GM21423 (cell line): ENCODE measurements around the gene C5orf15.
"Not testable (repeated sequence)": the region's sequence is repeated elsewhere in the genome, so short reads cannot be mapped to it uniquely, and the experiment has no call there.

Experiments
- ATAC-seq: cut with Tn5 transposase; IDR thresholded peaks from one replicate; pipeline ENCODE4 v1.9.1; 2021; ENCODE audit warnings: mild to moderate bottlenecking, moderate library complexity; ENCODE audit not compliant: unreplicated experiment

C5orf15 gene

DNA sequence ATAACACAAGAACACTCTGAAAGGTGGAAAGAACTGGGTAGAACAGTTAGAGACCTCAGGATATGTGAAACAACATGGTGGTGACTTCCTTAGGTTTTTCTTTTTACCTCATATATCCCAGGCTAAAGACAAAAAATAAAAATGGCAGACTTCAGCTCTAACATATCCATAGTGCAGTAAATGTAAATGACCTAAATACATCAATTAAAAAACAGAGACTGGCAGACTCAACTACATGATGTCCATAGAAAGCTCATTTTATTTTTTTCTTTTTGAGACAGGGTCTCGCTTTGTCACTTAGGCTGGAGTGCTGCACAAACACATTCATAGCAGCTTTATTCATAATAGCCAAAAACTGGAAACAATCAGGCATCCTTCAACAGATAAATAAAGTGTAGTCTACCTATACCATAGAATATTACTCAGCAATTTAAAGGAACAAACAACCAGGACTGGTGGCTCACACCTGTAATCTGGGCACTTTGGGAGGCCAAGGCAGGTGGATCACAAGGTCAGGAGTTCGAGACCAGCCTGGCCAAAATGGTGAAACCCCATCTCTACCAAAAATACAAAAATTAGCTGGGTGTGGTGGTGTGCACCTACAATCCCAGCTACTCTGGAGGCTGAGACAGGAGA, 4.8 kb downstream of the C5orf15 start:
- ATAC-seq = no peak

DNA sequence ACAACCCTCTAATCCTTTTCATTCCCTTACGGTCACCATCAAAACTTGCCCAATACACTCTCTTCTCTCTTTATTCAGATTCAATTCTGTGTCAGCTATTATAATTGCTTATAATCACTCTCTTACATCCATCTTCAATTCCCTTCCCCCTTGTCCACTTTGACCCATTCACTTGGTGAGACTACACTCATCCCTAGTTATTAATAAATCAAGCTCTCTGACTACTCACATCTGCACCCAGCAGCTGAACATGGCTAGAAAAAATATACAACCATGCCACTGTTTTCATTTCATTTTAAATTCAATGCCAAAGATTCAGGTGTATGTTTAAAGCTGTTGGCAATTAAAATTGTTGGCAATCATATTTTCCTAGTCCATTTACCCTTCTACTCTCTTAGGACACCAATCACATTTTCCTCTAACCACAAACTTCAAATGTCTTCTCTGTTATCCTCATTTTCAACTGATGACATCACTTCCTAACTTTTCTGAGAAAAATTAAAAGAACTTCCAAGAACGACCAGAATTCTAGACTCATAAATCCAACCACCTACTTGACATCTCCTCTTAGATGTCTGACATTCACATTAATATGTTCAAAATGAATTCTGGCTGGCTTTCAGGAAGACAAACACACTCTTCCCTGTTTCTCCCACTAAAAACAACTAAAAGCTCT, 5.5 kb downstream of the C5orf15 start:
- no peak for ATAC-seq

DNA sequence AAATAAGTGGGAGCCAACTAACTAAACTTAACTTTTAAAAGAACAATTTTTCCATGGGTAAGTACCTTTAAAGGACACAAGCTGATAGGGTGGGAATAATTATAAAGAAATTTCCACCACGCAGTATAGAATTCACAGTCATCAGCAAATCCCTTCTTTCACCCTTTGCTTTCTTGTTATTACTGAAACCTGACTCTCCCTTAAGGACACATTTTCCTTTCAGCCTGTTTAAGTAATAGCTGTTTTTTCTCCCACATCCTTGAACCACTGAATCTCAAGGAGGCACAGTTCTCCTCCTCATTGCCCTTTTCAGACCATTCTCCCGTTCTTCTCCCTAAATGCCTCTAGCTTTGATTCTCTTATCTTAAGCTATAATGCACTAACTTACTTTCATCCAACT, 6.3 kb downstream of the C5orf15 start:
- ATAC-seq = no peak

DNA sequence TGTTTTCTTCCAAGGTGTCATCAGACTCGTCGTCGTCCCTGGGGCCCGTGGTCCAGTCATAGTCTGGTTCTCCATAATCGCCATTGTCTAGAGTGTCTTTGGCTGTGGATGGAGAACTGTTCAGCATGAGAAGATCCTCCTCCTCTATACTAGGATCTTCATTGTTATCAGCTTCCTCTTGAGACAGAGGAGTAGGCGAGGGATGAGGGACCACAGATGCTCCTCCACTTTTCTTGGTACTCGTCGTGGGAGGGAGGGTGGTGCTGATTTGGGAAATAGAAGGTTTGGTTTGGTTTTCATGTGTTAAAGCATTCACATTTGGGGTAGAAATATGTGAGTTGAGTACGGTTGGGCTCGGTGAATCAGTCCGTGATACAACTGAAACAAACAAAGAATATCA, 8.8 kb downstream of the C5orf15 start:
- no peak for ATAC-seq

DNA sequence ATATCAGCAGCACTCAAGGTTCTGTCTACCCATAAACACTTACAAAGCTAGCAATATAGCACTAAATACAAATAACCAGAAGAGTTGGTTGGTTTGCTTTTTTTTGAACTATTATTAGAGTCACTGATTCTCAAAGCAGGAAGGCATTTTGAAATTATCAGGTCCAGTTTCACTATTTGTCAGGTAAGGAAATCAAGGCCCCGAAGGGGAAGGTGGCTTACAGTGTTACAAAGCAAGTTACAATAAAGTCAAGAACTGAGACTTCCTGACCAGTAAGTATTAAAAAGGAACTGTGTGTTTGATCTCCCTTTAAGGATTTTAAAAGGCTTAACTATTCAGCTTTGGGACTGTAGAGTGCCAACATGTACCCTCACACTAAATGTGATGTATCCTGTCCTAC, 10.8 kb downstream of the C5orf15 start:
- ATAC-seq = peak; percentile 70

DNA sequence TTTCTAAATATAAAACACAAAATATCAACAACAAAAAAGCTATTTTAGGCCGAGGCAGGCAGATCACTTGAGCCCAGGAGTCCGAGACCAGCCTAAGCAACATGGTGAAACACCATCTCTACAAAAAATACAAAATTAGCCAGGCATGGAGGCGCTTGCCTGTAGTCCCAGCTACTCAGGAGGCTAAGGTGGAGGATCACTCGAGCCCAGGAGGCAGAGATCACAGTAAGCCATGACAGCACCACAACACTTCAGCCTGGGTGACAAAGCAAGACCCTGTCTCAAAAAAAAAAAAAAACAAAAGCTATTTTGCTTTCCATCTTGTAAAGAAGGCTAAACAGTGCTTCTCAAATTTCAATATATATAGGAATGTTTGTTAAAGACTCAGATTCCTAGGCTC, 11.3 kb downstream of the C5orf15 start:
- ATAC-seq = peak; percentile 16

DNA sequence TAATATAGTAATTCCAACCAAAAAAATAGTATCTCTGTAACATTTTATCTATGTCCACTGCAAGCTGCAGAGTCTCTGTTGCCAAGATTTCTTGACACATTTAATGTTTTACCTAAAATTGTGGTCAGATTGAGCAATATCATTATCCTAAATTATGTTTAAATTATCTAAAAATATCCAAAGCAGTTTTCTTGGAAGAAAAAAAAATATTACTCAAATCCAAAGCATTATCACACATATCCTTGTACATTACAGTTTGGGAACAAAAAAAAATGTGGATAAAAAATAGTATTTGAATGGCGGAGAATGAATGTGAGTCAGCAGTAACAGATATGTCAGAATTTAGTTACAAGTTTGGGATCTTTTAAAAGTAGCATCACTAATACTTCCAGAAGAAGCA, 12.2 kb downstream of the C5orf15 start:
- not testable (repeated sequence) for ATAC-seq

DNA sequence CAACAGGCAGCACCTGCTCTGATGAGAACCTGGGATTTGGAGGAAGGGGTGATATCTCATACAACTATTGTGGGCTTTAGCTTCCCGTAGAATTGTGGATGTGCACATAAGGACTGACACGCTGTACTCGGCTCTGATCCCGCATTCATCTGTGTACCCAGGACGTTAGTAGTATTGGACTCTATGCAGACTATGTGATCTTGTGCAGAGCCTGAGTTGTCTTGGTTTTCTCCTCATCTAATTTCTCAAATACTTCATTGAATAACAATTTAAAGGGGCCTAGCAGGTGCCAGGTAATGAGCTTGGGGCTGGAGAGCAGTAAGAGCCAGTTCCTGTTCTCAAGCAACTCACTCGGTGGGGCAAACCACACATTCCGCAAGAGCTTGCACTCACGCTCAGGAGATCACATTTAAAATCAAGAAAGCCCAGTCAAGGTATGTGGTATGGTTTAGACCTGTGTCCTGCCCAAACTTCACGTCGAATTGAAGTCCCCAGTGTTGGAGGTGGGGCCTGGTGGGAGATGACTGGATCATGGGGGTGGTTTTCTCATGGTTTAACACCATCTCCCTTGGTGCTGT, 14.8 kb downstream of the C5orf15 start:
- no peak for ATAC-seq

DNA sequence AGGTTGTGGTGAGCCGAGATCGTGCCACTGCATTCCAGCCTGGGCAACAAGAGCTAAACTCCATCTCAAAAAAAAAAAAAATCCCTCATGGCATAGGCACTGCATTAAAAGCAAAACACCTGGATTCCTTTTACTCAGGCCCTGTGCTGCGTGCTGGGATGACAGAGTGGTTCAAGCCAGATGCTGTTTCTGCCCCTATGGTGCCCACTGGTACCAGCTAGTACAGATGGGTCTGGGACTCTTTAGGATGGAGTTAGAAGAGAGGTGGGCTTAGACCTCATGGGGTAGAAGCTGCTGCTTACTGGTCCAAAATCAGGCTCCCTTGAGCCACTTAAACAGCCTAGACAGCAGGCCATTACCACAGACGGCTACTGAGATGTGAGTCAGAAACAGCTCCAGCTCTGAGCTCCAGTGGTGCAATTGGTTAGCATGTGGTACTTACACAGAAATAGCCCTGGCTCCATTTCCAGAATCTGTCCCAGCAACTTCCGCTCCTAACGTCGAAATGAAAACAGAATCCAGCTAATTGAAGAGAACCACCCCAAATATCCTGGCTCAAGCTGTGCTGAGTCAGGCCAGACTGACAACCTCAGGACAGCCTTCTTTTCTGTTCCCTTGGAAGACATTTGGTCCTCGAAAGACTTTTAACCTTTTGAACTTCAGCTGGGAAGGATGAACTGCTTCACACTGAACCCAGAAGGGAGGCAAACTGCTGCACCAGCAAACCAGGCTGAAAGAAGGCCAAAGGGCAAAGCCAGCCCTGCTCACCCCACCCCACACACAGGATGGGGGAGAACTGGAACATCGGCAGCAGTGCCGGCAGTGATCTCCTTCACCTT, 15.5 kb downstream of the C5orf15 start:
- ATAC-seq = no peak

DNA sequence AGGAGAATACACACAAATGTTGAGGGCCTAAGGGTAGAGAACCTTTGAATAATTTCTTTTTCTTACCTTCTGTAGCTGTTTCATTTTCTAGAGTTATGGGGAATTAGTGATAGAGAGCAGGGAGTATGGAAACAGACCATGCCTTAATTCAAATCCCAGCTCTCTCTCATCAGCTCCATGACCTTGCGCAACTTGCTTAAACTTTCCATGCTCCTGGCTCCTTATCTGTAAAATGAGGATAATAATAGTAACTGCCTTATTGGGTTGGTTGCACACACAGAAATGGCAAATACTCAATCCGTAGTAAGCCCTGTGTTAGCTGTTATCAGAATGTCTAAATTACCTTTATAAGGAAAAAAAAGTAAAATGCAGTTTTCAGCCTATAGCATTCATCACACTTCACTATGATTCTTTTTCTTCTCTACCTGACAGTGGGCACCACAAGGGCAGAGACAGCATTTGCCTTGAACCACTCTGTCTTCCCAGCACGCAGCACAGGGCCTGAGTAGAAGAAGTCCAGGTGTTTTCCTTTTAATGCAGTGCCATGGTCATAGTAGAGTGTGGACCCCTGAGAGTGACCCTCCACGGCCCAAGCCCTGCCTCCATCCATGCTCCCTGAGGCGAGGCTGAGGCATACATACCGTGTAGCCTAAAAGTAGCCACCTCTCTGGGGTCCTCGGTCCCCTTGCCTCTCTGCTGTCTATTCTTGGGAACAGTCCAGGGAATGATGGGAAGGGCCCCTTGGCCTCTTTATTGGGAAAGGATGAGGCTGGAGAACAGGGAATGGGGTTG, 17.4 kb downstream of the C5orf15 start:
- no peak for ATAC-seq

DNA sequence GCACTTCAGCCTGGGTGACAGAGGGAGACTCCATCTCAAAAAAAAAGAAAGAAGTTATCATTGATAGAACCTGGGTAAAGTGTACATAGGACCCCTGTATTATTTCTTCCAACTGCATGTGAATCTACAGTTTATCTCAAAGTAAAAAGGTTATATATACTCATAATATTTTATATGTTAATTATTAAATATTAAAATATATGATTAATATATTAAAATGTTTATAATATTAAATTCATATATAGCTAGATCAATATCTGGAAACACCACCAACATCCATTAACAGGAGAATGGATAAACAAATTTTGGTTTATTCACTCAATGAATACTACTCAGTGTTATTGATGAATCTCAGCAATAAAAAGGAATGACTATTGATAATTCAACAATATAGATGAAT, 19.7 kb downstream of the C5orf15 start:
- ATAC-seq = no peak

DNA sequence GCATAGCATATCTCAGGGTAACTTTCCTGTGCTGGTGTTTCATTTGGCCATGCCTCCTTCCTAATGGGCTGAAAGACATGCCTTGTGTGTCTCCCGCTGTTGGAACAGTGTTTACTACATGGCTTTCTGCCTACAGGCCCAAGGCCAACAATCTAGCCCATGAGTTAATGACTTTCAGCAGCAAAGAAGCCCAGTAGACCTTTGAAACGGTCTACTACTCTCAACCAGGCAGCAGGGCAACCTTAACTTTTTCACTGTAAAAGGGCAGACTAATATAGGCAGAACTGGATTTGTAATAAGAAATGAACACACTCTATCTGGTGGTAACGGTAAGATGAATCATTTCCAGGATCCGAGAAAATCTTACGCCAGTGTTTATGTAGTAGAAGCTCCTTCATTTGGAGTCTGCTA, 21.0 kb downstream of the C5orf15 start:
- ATAC-seq = no peak

DNA sequence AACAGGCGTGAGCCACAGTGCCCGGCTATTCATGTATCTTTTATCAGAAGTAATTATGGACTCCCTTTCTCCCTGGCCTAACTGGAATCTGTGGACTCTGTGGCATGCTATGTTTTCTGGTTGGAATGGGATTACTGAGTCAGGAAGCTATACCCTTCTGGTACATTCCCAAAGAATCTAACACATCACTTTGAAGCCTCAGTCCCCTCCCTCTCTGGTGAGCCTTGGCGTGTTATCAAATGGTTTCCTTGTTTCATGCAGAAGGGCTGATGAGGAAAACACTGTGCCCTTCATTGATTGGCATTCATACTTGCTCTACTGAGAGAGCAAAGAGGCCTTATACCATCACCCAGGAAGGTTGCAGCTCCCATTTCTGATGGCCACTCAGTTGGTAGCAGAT, 22.9 kb downstream of the C5orf15 start:
- ATAC-seq = no peak

DNA sequence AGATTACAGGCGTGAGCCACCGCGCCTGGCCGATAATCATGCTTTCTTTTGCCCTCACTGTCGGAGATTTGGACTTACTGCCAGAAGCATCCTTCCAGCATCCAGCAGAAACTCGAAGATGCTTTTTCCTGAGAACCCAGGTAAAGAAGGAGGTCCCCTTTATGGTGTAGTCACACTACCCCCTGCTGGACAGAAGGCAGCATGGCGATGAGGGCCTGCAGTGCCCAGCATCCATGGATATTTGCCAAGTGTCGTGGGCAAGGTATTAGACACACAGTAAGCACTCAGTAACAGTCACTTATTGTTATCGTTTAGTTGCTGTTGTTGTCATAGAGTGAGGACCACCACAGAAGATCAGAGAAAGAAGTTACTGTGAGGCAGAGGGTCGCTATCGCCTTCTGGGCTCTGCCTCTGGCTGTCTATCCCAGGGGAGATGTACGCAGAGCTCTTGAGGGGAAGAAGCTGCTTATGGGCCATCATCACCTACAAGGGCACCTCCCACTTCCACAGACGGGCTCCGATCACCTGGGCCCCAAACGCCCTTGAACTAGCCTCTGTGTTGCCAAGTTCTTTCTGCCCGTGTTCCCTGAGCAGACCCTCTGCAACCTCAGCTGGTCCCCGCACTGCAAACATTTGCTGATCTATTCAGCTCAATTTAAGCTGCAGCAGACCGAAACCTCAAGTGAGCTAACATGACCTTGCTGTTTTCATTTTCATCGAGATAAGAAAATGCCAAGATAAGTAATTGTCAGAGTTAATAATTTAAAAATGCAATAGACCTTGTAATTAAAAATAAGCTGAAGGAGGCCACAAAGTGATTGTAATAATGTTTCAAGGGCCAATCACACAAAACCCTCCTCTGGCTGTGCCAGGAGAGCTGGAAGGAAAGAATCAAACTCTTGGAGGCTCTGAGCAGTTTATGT, 23.9 kb downstream of the C5orf15 start:
- ATAC-seq = no peak

DNA sequence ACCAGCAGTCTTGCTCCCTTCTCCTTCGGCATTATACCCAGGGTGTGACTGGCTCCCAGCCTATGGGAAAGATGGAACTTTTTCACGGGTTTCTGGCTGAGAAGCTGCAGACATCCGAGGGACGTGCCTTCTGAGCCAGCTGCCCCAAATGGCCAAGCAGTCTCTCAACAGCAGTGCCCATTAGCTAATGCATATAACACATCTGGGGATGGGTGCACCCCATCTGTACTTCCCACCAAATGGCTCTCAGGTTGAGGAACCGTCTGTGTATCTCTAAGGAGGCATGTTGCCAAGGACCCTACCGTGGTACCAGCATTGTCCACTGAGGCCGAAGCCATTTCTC, 25.0 kb downstream of the C5orf15 start:
- ATAC-seq = no peak

DNA sequence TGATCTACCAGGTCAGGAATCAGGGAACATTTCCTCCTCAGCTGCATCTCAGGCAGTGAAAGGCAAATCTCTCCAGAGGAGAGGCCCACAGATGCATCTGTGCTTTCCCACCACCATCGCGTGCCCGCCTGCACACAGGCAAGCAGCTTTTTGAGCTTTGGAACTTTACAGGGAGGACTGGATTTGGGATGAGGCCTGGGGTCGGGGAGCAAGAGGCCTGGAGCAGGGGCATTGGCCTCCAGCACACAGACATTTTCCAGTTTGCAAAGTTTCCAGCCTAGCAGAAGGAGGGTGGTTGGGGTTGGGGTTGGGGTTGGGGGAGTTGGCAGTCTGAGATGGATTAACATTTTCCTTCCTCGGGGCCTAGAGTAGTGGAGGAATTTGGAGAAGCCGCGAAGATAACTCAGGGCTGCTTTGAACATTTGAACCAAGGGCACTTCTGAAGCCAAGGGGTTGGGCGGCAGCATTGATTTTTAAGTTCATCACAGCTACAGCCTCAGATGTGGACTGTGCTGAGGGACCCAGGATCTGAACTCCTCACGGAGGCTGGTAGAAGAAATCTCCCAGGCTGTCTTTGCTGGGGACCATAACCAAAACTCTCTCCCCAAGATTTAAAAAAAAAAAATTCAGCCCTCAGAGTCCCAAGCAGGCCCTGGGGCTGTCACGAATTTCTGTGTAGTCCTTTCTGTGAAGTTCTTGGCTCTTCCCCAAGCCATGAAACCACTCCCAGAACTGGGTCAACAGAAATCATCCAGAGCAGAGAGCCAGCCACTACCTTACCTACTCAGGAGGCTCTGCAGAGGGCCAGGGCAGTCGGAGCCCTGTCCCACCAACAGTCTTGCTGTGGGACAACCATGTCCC, 25.6 kb downstream of the C5orf15 start:
- ATAC-seq = no peak

DNA sequence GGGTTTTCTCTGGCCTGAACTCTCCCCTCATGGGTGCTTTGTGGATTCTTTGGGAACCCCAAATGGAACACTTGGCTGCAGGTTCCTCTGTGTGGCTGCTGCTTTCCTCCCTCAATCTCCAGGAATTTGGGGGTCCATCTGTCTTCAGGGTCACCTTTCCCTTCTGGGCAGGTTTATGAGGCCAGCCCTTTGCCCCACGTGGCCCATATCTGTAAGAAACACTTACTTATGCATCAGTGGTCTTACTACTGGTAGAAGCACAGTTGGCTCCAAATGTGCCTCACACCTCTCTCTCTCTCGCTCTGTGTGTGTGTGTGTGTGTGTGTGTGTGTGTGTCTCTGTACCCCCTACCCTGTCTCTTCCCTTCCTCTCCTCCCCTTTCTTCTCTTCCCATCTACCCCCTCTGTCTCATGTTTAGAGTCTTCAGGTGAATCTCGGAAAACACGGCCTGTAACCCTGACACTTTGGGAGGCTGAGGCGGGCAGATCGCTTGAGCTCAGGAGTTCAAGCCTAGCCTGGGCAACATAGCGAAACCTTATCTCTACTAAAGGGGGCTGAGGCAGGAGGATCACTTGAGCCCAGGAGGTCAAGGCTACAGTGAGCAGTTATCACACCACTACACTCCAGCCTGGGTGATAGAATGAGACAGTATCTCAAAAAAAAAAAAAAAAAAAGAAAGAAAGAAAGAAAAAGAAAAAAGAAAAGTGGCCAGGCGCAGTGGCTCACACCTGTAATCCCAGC, 26.8 kb downstream of the C5orf15 start:
- no peak for ATAC-seq

DNA sequence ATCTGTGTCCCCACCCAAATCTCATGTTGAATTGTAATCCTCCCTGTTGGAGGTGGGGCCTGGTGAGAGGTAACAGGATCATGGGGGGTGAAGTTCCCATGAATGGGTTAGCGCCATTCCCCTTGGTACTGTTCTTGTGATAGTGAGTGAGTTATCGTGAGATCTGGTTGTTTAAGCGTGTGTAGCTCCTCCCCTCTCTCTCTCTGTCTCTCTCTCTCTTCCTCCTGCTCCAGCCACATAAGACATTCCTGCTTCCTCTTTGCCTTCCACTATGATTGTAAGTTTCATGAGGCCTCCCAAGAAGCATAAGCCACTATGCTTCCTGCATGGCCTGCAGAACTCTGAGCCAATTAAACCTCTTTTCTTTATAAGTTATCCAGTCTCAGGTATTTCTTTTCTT, 28.8 kb downstream of the C5orf15 start:
- no peak for ATAC-seq
